ENCODE results near the gene CLEC16A.
"Not testable (repeated sequence)": the region's sequence is repeated elsewhere in the genome, so short reads cannot be mapped to it uniquely, and the experiment has no call there.

CLEC16A gene

GRCh38 chr16:10926867-10927266 lies 17.5 kb upstream of the CLEC16A start:
- no peak for DNase-seq

- DNase-seq = no peak
Measured at GRCh38 chr16:10927497-10928112, 16.8 kb upstream of the CLEC16A start.

- not testable (repeated sequence) for DNase-seq
Measured at GRCh38 chr16:10929097-10929496, 15.3 kb upstream of the CLEC16A start.

- DNase-seq = no peak
Measured at GRCh38 chr16:10929853-10930754, 14.3 kb upstream of the CLEC16A start.

- DNase-seq = no peak
Measured at GRCh38 chr16:10930755-10931093, 13.6 kb upstream of the CLEC16A start.

- no peak for DNase-seq
Measured at GRCh38 chr16:10931134-10931533, 13.2 kb upstream of the CLEC16A start.

GRCh38 chr16:10931977-10932632 lies 12.3 kb upstream of the CLEC16A start:
- no peak for DNase-seq

GRCh38 chr16:10932959-10933710 lies 11.2 kb upstream of the CLEC16A start:
- DNase-seq = no peak

GRCh38 chr16:10933865-10934264 lies 10.5 kb upstream of the CLEC16A start:
- DNase-seq = no peak

GRCh38 chr16:10934325-10935107 lies 9.8 kb upstream of the CLEC16A start:
- no peak for DNase-seq

- DNase-seq = no peak
Measured at GRCh38 chr16:10935226-10935915, 9.0 kb upstream of the CLEC16A start.

GRCh38 chr16:10936272-10936984 lies 7.9 kb upstream of the CLEC16A start:
- DNase-seq = no peak

- DNase-seq = no peak
Measured at GRCh38 chr16:10937068-10937859, 7.1 kb upstream of the CLEC16A start.

- peak; percentile 43 for DNase-seq
Measured at GRCh38 chr16:10938321-10938720, 6.0 kb upstream of the CLEC16A start.

GRCh38 chr16:10938796-10939648 lies 5.3 kb upstream of the CLEC16A start:
- no peak for DNase-seq

GRCh38 chr16:10939649-10940234 lies 4.6 kb upstream of the CLEC16A start:
- DNase-seq = no peak

- DNase-seq = no peak
Measured at GRCh38 chr16:10940501-10941079, 3.8 kb upstream of the CLEC16A start.
